Adrenal gland (tissue), 12 donors: ENCODE measurements around the gene TMEM273. TPM values are rescaled to one million over a fixed set of nuclear protein-coding genes. Genes with fewer than 3 reads are reported as not detected.

Experiments used
- DNase-seq, 7 donors: peaks; one replicate each; pipeline ENCODE4 v3.0.0-alpha.2; 2019 to 2020
- H3K27ac ChIP-seq, 5 donors: fragments of 200-600 bp; sonication (generic) in 4 of 5; 1 replicate in 3 of 5; 2 replicates in 2 of 5; pipeline versions ENCODE4 v1.5.1 to v1.8.0; 2016 to 2020; ENCODE audit warnings: mild to moderate bottlenecking in 1 of 5
- H3K27me3 ChIP-seq: fragments of 200-600 bp; 2 replicates; pipeline ENCODE4 v1.8.0; 2021
- H3K36me3 ChIP-seq, 2 donors: fragments of 200-600 bp; replicated peaks in 1 of 2; 1 replicate in 1 of 2; 2 replicates in 1 of 2; pipeline versions ENCODE4 v1.5.1 to v1.8.0; 2018 to 2022
- H3K4me1 ChIP-seq, 2 donors: fragments of 200-600 bp; replicated peaks in 1 of 2; 1 replicate in 1 of 2; 2 replicates in 1 of 2; pipeline versions ENCODE4 v1.5.1 to v1.8.0; 2018 to 2021
- H3K4me3 ChIP-seq, 4 donors: fragments of 200-600 bp; sonication (generic) in 3 of 4; one replicate each; pipeline ENCODE4 v1.5.1; 2016 to 2018
- H3K9me3 ChIP-seq, 3 donors: fragments of 200-600 bp; sonication (generic) in 1 of 3; replicated peaks in 1 of 3; 1 replicate in 2 of 3; 2 replicates in 1 of 3; pipeline versions ENCODE4 v1.5.1 to v1.8.0; 2016 to 2021
- CTCF ChIP-seq, 6 experiments: fragments of 450-650 bp in 4 of 6; fragments of 200-600 bp in 2 of 6; sonication (generic) in 1 of 6; IDR thresholded peaks; 1 replicate in 5 of 6; 2 replicates in 1 of 6; pipeline versions ENCODE4 v1.5.1 to v1.8.0; 2016 to 2021; ENCODE audit warnings: antibody characterized with exemption in 6 of 6, mild to moderate bottlenecking in 2 of 6, moderate library complexity in 1 of 6
- POLR2A ChIP-seq, 2 donors: fragments of 450-650 bp; IDR thresholded peaks; one replicate each; pipeline ENCODE4 v1.6.1; 2017; ENCODE audit warnings: antibody characterized with exemption in 2 of 2, mild to moderate bottlenecking in 2 of 2, moderate library complexity in 1 of 2
- WGBS, 4 donors: extraction: QIAGEN DNeasy Blood & Tissue Kit in 2 of 4; methylation state at CpG; one replicate each; pipeline versions ENCODE4 v1.1.5 to v1.1.7; 2013 to 2017; 5-methylcytosine and 5-hydroxymethylcytosine counted together
- intact Hi-C, 2 donors: fragments of 100-400 bp; cut with DNase I; formaldehyde crosslinking; loops; one replicate each; pipeline versions ENCODE4 v1.14.1 to v1.15.0; 2022 to 2023
- polyA plus RNA-seq, 3 donors: library from polyadenylated mRNA; stranded (reverse); fragments of 200-250 nt in 2 of 3; fragments of 350-450 nt in 1 of 3; fragmentation: Illumina TruSeq in 1 of 3; extraction: RNeasy Lipid Tissue Mini Kit (QIAGEN cat#74804) in 1 of 3; gene quantifications; one replicate each; pipeline ENCODE4 v1.2.3, GENCODE V29; 2013 to 2014
- total RNA-seq, 9 donors: library from RNA; depleted of rRNA in 4 of 9; stranded (reverse); fragments of >200 nt in 4 of 9; fragments of 120-200 nt in 1 of 9; fragmentation: NEBNext Ultra II Directional in 1 of 9; extraction: Animal tissue kit (Norgen Biotek cat#: 25700) in 1 of 9; gene quantifications; one replicate each; pipeline versions ENCODE4 v1.1.0 to v1.2.4, GENCODE V29; 2013 to 2023
- donor health status: healthy with polysubstance abuse.
- donor health status: Bipolar disorder and iron deficiency.
- donor health status: DM: yes; HTN: yes; CAD: no.
- donor health status: DM: no; HTN: no; CAD: no.
- donor health status: DM: no; HTN: no; CAD: no.
- donor health status: DM: yes; HTN: yes; CAD: no.

TMEM273 gene
- total and polyA plus RNA-seq, 12 donors: 2.0 to 10.0 (median 5.8) TPM; not detected in 1

- Histone ChIP-seq H3K4me1 (no peaks in the 10 kb centered on the region), H3K27me3 (no peaks in the 10 kb centered on the region), H3K27ac (no peak overlapping the region), H3K4me3 (no peak overlapping the region), H3K36me3 (no peaks in the 10 kb centered on the region), H3K9me3 (no peaks in the 10 kb centered on the region)
- DNase-seq: no peak
- intact Hi-C loops: no loop called here
- WGBS, 4 donors: 91 to 97% (median 95%) methylated on average over 1 of the region's 1 CpG
- no peak for TF ChIP-seq CTCF (IDR thresholded peaks at IDR 0.05)
- no peak for TF ChIP-seq POLR2A (IDR thresholded peaks at IDR 0.05)
Measured at GRCh38 chr10:49129376-49129775, 58.8 kb downstream of the TMEM273 start.

- 79 to 86% (median 83%) methylated on average over 4 of the region's 4 CpGs for WGBS, 4 donors
- Histone ChIP-seq H3K4me1 (no peaks in the 10 kb centered on the region), H3K27ac (no peak overlapping the region), H3K27me3 (no peaks in the 10 kb centered on the region), H3K36me3 (no peaks in the 10 kb centered on the region), H3K9me3 (no peaks in the 10 kb centered on the region), H3K4me3 (no peak overlapping the region)
- no peak for DNase-seq
- TF ChIP-seq CTCF (IDR thresholded peaks at IDR 0.05) (no peak), POLR2A (IDR thresholded peaks at IDR 0.05) (no peak)
- intact Hi-C loops: no loop called here
Measured at GRCh38 chr10:49128854-49129253, 59.3 kb downstream of the TMEM273 start.

- 74 to 86% (median 83%) methylated on average over 7 of the region's 7 CpGs for WGBS, 4 donors
- Histone ChIP-seq H3K27ac (no peak overlapping the region), H3K27me3 (no peaks in the 10 kb centered on the region), H3K9me3 (no peaks in the 10 kb centered on the region), H3K36me3 (no peaks in the 10 kb centered on the region), H3K4me1 (no peaks in the 10 kb centered on the region), H3K4me3 (no peak overlapping the region)
- intact Hi-C loops: no loop called here
- TF ChIP-seq CTCF (IDR thresholded peaks at IDR 0.05) (no peak), POLR2A (IDR thresholded peaks at IDR 0.05) (no peak)
- no peak for DNase-seq
Measured at GRCh38 chr10:49123981-49124950, 63.9 kb downstream of the TMEM273 start.

- WGBS, 4 donors: 86 to 94% (median 91%) methylated on average over 3 of the region's 3 CpGs
- H3K4me1 ChIP-seq: no peaks in the 10 kb centered on the region
- intact Hi-C loops: no loop called here
- no peak overlapping the region for H3K4me3 ChIP-seq
- H3K36me3 ChIP-seq: no peaks in the 10 kb centered on the region
- no peak for TF ChIP-seq CTCF (IDR thresholded peaks at IDR 0.05)
- no peak for TF ChIP-seq POLR2A (IDR thresholded peaks at IDR 0.05)
- no peak overlapping the region for H3K27ac ChIP-seq
- no peaks in the 10 kb centered on the region for H3K9me3 ChIP-seq
- DNase-seq: no peak
- no peaks in the 10 kb centered on the region for H3K27me3 ChIP-seq
Measured at GRCh38 chr10:49120911-49121310, 67.3 kb downstream of the TMEM273 start.
